ENCODE measurements around the gene SLC25A23.

DNA sequence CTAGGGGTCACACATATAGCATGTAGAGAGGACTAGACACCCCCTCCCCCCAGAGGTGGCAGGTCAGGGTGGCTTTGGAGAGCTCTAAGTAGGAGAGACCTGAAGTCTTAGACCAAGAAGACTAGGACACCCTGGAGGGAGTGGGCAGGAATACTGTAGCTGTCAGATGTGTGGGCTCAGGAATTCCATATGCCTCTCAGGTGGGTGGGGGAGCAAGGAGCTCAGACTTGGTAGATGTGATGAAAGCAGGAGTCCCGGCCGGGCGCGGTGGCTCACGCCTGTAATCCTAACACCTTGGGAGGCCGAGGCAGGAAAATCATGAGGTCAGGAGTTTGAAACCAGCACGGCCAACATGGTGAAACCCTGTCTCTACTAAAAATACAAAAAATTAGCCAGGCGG is 6.1 kb upstream of the SLC25A23 start:
- TF ChIP-seq EZH2 (IDR thresholded peaks at IDR 0.05) (no peak), POLR2AphosphoS5 (IDR thresholded peaks at IDR 0.05; ENCODE audit: borderline replicate concordance, low read depth, low read length) (no peak), FOXP2 (optimal IDR thresholded peaks at IDR 0.05; ENCODE audit: control extremely low read depth, extremely low read length, insufficient read depth) (no peak)
